ENCODE results near the gene GHITM.

- no peak for TF ChIP-seq POLR2A (IDR thresholded peaks at IDR 0.05)
- TF ChIP-seq, protein P1, sequence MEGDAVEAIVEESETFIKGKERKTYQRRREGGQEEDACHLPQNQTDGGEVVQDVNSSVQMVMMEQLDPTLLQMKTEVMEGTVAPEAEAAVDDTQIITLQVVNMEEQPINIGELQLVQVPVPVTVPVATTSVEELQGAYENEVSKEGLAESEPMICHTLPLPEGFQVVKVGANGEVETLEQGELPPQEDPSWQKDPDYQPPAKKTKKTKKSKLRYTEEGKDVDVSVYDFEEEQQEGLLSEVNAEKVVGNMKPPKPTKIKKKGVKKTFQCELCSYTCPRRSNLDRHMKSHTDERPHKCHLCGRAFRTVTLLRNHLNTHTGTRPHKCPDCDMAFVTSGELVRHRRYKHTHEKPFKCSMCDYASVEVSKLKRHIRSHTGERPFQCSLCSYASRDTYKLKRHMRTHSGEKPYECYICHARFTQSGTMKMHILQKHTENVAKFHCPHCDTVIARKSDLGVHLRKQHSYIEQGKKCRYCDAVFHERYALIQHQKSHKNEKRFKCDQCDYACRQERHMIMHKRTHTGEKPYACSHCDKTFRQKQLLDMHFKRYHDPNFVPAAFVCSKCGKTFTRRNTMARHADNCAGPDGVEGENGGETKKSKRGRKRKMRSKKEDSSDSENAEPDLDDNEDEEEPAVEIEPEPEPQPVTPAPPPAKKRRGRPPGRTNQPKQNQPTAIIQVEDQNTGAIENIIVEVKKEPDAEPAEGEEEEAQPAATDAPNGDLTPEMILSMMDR (IDR thresholded peaks at IDR 0.05): no peak
Measured at GRCh38 chr10:84158061-84158460, 18.8 kb downstream of the GHITM start.

All from prostate gland (tissue), 2 donors.